H1 (cell line): ENCODE data around the gene ARL5A. TPM values are rescaled to one million over a fixed set of nuclear protein-coding genes. Genes with fewer than 3 reads are reported as not detected.

ENCODE experiments used
- CTCF ChIA-PET: fragments of 300-600 bp; sonication (Branson Sonifier 250); formaldehyde crosslinking; loops from one replicate; lab custom pipeline; 2021; ENCODE audit not compliant: partially characterized antibody; lab: Charles Lee
- POLR2A ChIA-PET: fragments of 300-600 bp; sonication (Branson Sonifier 250); formaldehyde crosslinking; loops from one replicate; lab custom pipeline; 2021; ENCODE audit warnings: inconsistent platforms; ENCODE audit not compliant: partially characterized antibody; lab: Charles Lee
- DNase-seq, 2 experiments: peaks; one replicate each; pipeline versions ENCODE4 v3.0.0 to v3.0.0-alpha.2; 2010 to 2022; ENCODE audit warnings: low spot score in 2 of 2, low read depth in 1 of 2, mixed read lengths in 1 of 2
- FAIRE-seq: peaks from 2 replicates; lab custom pipeline; 2011; peaks lifted over from hg19 to GRCh38; lab: Jason Lieb, UNC
- H2AFZ ChIP-seq: 2 replicates; pipeline ENCODE4 v1.8.1; 2012; ENCODE audit warnings: low read length, inconsistent platforms
- H2AK5ac ChIP-seq: 2 replicates; pipeline ENCODE4 v1.6.1; 2013; ENCODE audit warnings: low read depth, low read length
- H2BK120ac ChIP-seq: replicated peaks from 2 replicates; pipeline ENCODE3; 2013; ENCODE audit warnings: low read depth, low read length, inconsistent platforms
- H2BK12ac ChIP-seq: 2 replicates; pipeline ENCODE4 v1.6.1; 2013; ENCODE audit warnings: low read depth, low read length
- H2BK15ac ChIP-seq: 2 replicates; pipeline ENCODE4 v1.6.1; 2013; ENCODE audit warnings: low read length
- H2BK20ac ChIP-seq: 2 replicates; pipeline ENCODE4 v1.6.1; 2013; ENCODE audit warnings: low read length
- H2BK5ac ChIP-seq: 2 replicates; pipeline ENCODE4 v1.6.1; 2013; ENCODE audit warnings: low read depth, low read length
- H3K14ac ChIP-seq: 2 replicates; pipeline ENCODE4 v1.6.1; 2013; ENCODE audit warnings: inconsistent platforms; ENCODE audit not compliant: insufficient read length
- H3K18ac ChIP-seq: 2 replicates; pipeline ENCODE4 v1.6.1; 2013; ENCODE audit warnings: low read length; ENCODE audit errors: extremely low read depth
- H3K23ac ChIP-seq: 2 replicates; pipeline ENCODE4 v1.6.1; 2013; ENCODE audit warnings: inconsistent platforms; ENCODE audit not compliant: insufficient read length
- H3K23me2 ChIP-seq: 2 replicates; pipeline ENCODE4 v1.6.1; 2013; ENCODE audit warnings: low read depth, low read length
- H3K27ac ChIP-seq: 2 replicates; pipeline ENCODE4 v1.6.1; 2011; ENCODE audit warnings: low read depth, low read length, inconsistent platforms
- H3K27me3 ChIP-seq, 4 experiments: replicated peaks in 1 of 4; 1 replicate in 1 of 4; 2 replicates in 3 of 4; pipeline versions ENCODE4 v1.6.1 to v1.8.1; 2011 to 2013; ENCODE audit warnings: low read length in 3 of 4, mild to moderate bottlenecking in 3 of 4, inconsistent platforms in 2 of 4, mixed read lengths in 2 of 4, moderate library complexity in 1 of 4; ENCODE audit not compliant: control insufficient read depth in 3 of 4, insufficient read depth in 3 of 4; ENCODE audit errors: extremely low read depth in 1 of 4
- H3K36me3 ChIP-seq, 4 experiments: 2 replicates each; pipeline versions ENCODE4 v1.6.1 to v1.8.1; 2011 to 2013; ENCODE audit warnings: mild to moderate bottlenecking in 4 of 4, low read length in 3 of 4, moderate library complexity in 2 of 4, control low read depth in 1 of 4, inconsistent platforms in 1 of 4; ENCODE audit not compliant: insufficient read depth in 4 of 4, control insufficient read depth in 2 of 4
- H3K4ac ChIP-seq: replicated peaks from 2 replicates; pipeline ENCODE3; 2013; ENCODE audit warnings: low read length, low read depth, mixed read lengths, inconsistent platforms; ENCODE audit not compliant: insufficient read length
- H3K4me1 ChIP-seq, 4 experiments: replicated peaks in 1 of 4; 1 replicate in 1 of 4; 2 replicates in 3 of 4; pipeline versions ENCODE4 v1.6.1 to v1.8.1; 2011 to 2013; ENCODE audit warnings: low read length in 3 of 4, inconsistent platforms in 2 of 4, mixed read lengths in 1 of 4; ENCODE audit not compliant: insufficient read depth in 4 of 4, control insufficient read depth in 3 of 4
- H3K4me2 ChIP-seq, 2 experiments: 2 replicates each; pipeline versions ENCODE4 v1.6.1 to v1.8.1; 2011 to 2013; ENCODE audit warnings: low read depth in 2 of 2, low read length in 2 of 2, control low read depth in 1 of 2, inconsistent platforms in 1 of 2, mild to moderate bottlenecking in 1 of 2; ENCODE audit not compliant: insufficient read depth in 1 of 2
- H3K4me3 ChIP-seq, 4 experiments: fragments of 200-600, 300-600 bp in 1 of 4; sonication (generic), shearing (Covaris generic), sonication (Bioruptor Twin) in 1 of 4; 2 replicates each; pipeline versions ENCODE4 v1.5.1 to v1.8.1; 2011 to 2016; ENCODE audit warnings: low read length in 4 of 4, low read depth in 3 of 4, control low read depth in 2 of 4, inconsistent platforms in 2 of 4, mild to moderate bottlenecking in 2 of 4, mixed read lengths in 1 of 4, moderate library complexity in 1 of 4; ENCODE audit not compliant: insufficient read depth in 2 of 4; ENCODE audit errors: extremely low read depth in 1 of 4
- H3K56ac ChIP-seq: replicated peaks from 2 replicates; pipeline ENCODE3; 2013; ENCODE audit warnings: low read depth, mild to moderate bottlenecking, mixed read lengths, low read length, inconsistent platforms; ENCODE audit not compliant: insufficient read length
- H3K79me1 ChIP-seq: 2 replicates; pipeline ENCODE4 v1.6.1; 2013; ENCODE audit warnings: low read depth, low read length, control low read depth
- H3K79me2 ChIP-seq, 2 experiments: 2 replicates each; pipeline versions ENCODE4 v1.6.1 to v1.8.1; 2012 to 2013; ENCODE audit warnings: low read length in 2 of 2, mild to moderate bottlenecking in 2 of 2, inconsistent platforms in 1 of 2; ENCODE audit not compliant: insufficient read depth in 2 of 2, control insufficient read depth in 1 of 2
- H3K9ac ChIP-seq, 4 experiments: replicated peaks in 1 of 4; 1 replicate in 1 of 4; 2 replicates in 3 of 4; pipeline versions ENCODE4 v1.6.1 to v1.8.1; 2011 to 2013; ENCODE audit warnings: low read depth in 3 of 4, low read length in 3 of 4, control low read depth in 2 of 4, mild to moderate bottlenecking in 2 of 4, moderate library complexity in 2 of 4, inconsistent platforms in 1 of 4; ENCODE audit errors: extremely low read depth in 1 of 4
- H3K9me3 ChIP-seq, 2 experiments: 2 replicates each; pipeline versions ENCODE4 v1.6.1 to v1.8.1; 2012 to 2013; ENCODE audit warnings: mild to moderate bottlenecking in 2 of 2, moderate library complexity in 2 of 2, control low read depth in 1 of 2, inconsistent platforms in 1 of 2, low read depth in 1 of 2, low read length in 1 of 2, mixed read lengths in 1 of 2; ENCODE audit not compliant: insufficient read depth in 2 of 2
- H4K20me1 ChIP-seq, 2 experiments: replicated peaks in 1 of 2; 2 replicates each; pipeline versions ENCODE3 to v1.8.1; 2011 to 2013; ENCODE audit warnings: inconsistent platforms in 2 of 2, low read length in 2 of 2, mild to moderate bottlenecking in 1 of 2; ENCODE audit not compliant: insufficient read depth in 2 of 2, control insufficient read depth in 1 of 2
- H4K5ac ChIP-seq: 2 replicates; pipeline ENCODE4 v1.6.1; 2013; ENCODE audit warnings: low read length, low read depth, mixed read lengths, inconsistent platforms; ENCODE audit not compliant: insufficient read length
- H4K8ac ChIP-seq: 2 replicates; pipeline ENCODE4 v1.8.0; 2013; ENCODE audit warnings: mild to moderate bottlenecking, moderate library complexity, low read length, inconsistent platforms; ENCODE audit not compliant: insufficient read depth; ENCODE audit errors: extremely low read depth
- H4K91ac ChIP-seq: replicated peaks from 2 replicates; pipeline ENCODE3; 2013; ENCODE audit warnings: low read length, mixed read lengths, inconsistent platforms; ENCODE audit not compliant: insufficient read length
- WGBS, 2 experiments: shearing (Covaris generic) in 1 of 2; methylation state at CpG; one replicate each; pipeline versions ENCODE4 v1.1.6 to v1.1.7; 2013 to 2015; ENCODE audit warnings: low lambda C conversion rate in 2 of 2, mixed read lengths in 2 of 2, inconsistent platforms in 1 of 2, low coverage in 1 of 2, missing lambda C conversion rate in 1 of 2; ENCODE audit not compliant: insufficient replicate concordance in 2 of 2, insufficient coverage in 1 of 2, insufficient read length in 1 of 2; ENCODE audit errors: extremely low coverage in 1 of 2, missing lambda C conversion rate in 1 of 2; 5-methylcytosine and 5-hydroxymethylcytosine counted together
- polyA plus RNA-seq, 7 experiments: library from polyadenylated mRNA; depleted of rRNA in 3 of 7; stranded (reverse) in 5 of 7; unstranded in 2 of 7; fragments of >200 nt in 5 of 7; fragments of 200-250 nt in 2 of 7; gene quantifications; 1 replicate in 5 of 7; 2 replicates in 1 of 7; 4 replicates in 1 of 7; pipeline versions ENCODE4 v1.2.1 to v1.2.3, GENCODE V29; 2011 to 2013; ENCODE audit warnings: missing spikeins in 2 of 7, mixed read lengths in 2 of 7
- total RNA-seq: library from RNA; stranded (reverse); fragmentation: NEBNext Ultra II Directional; extraction: Animal tissue kit (Norgen Biotek cat#: 25700); gene quantifications from 2 replicates; pipeline ENCODE4 v1.2.1, GENCODE V29; 2021

ARL5A gene
- total and polyA plus RNA-seq, 2 of the 8 experiments (the other 6 are each of a cell fraction or from before 2014, with no cell fraction given) = 12.6 to 86.3 TPM

- DNase-seq = no peak
- Histone ChIP-seq H3K9me3 (0 out of 4 replicates have a peak, but pooled peaks cover 0 to 2% of the 10 kb centered on the region in 2 experiments), H3K4me3 (no peak overlapping the region), H4K5ac (no peak overlapping the region), H3K4me2 (no peak overlapping the region), H3K79me1 (no peaks in the 10 kb centered on the region; the same call in 1 of the 2 replicates), H4K8ac (no peak overlapping the region), H2BK15ac (no peak overlapping the region), H2BK120ac (no peak overlapping the region), H2AFZ (no peak overlapping the region), H3K27ac (no peak overlapping the region), H2BK20ac (no peak overlapping the region), H3K23ac (no peak overlapping the region), H3K27me3 (no peaks in the 10 kb centered on the region), H3K4ac (no peak overlapping the region), H3K79me2 (no peaks in the 10 kb centered on the region), H2AK5ac (no peak overlapping the region), H2BK12ac (no peak overlapping the region), H2BK5ac (no peak overlapping the region), H4K20me1 (no peaks in the 10 kb centered on the region), H3K56ac (no peak overlapping the region), H3K9ac (no peak overlapping the region), H3K18ac (no peak overlapping the region), H4K91ac (no peak overlapping the region), H3K23me2 (no peaks in the 10 kb centered on the region), H3K14ac (no peak overlapping the region), H3K36me3 (peaks cover 0 to 5% (median 0%) of the 10 kb centered on the region in 4 experiments; a peak in 1 of 8 replicates), H3K4me1 (no peaks in the 10 kb centered on the region)
- no peak for FAIRE-seq
- 100% methylated on average over 1 of the region's 1 CpG; no CpG with 5 or more reads in 1 of the 2 experiments for WGBS, 2 experiments
- POLR2A ChIA-PET = interaction anchor here (0.6 to 1.3 kb wide), 2 partner anchors 16 to 206 kb away, joined by 3 read pairs; no protein-coding TSS in a partner anchor
- CTCF ChIA-PET = interaction anchor here (0.6 to 1.4 kb wide), 4 partner anchors 9 to 1767 kb away, joined by 3 to 5 read pairs (median 4); no protein-coding TSS in a partner anchor
Measured at GRCh38 chr2:151790689-151791088, 37.5 kb downstream of the ARL5A start.
